ENCODE data around the gene TXNDC16.
A peak's percentile ranks its signal among the peaks of the same experiment; 100 is the strongest.
"Not testable (repeated sequence)": the region's sequence is repeated elsewhere in the genome, so short reads cannot be mapped to it uniquely, and the experiment has no call there.

TXNDC16 gene, protein sequence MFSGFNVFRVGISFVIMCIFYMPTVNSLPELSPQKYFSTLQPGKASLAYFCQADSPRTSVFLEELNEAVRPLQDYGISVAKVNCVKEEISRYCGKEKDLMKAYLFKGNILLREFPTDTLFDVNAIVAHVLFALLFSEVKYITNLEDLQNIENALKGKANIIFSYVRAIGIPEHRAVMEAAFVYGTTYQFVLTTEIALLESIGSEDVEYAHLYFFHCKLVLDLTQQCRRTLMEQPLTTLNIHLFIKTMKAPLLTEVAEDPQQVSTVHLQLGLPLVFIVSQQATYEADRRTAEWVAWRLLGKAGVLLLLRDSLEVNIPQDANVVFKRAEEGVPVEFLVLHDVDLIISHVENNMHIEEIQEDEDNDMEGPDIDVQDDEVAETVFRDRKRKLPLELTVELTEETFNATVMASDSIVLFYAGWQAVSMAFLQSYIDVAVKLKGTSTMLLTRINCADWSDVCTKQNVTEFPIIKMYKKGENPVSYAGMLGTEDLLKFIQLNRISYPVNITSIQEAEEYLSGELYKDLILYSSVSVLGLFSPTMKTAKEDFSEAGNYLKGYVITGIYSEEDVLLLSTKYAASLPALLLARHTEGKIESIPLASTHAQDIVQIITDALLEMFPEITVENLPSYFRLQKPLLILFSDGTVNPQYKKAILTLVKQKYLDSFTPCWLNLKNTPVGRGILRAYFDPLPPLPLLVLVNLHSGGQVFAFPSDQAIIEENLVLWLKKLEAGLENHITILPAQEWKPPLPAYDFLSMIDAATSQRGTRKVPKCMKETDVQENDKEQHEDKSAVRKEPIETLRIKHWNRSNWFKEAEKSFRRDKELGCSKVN

DNA sequence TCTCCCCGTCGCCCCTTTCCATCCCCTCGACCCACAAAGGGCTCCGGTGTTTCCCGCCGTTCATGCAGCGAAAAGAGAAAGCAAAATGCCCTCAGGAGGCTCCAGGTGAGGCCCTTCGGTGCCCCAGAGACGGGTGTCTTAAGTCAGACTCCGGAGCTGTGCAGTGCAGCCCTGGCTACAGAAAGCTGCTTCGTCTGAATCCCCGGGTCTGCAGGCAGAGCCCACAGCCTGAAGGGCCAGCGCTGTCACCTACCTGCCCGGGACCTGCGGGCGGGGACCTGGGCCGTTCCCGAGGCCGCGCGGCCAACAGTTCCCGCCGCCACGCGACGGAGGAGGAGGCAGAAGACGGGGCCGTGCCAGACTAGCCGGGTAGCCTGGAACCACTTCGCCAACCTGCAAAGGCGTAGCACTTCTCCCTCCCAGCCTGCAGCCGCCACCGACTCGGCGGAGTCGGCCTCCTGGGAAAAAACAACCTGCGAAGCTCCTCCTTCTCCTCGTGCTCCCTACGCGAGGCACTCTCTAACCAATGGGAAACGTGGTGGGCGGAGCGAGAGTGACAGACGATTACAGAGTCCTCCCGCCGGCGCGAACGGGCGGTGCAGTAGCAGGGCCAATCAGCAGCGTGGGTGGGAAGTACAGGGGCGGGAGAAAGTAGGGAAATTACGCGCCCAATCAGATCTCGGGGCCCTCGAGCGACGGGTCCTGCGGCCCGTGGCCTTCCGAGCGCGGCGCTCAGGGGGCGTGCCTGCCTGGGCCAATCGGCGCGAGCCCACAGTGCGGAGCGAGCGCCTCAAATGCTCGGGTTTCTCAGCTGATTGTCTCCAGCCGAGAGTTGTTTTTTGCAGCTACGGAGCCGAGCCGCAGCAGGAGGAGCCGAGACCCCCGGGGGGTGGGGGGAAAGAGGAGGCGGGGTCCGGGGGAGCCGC is at the start of gene TXNDC16, which contains the start of gene GPR137C:
Gene TXNDC16, minus strand, starts transcription at position 443 of the 926 bp plus-strand sequence. CDS start 8,948 bp downstream, outside the sequence.
Gene GPR137C, plus strand, starts transcription at position 774 of the 926 bp plus-strand sequence. CDS start 312 bp downstream, outside the sequence.
- DNase-seq: peak; percentile 100

DNA sequence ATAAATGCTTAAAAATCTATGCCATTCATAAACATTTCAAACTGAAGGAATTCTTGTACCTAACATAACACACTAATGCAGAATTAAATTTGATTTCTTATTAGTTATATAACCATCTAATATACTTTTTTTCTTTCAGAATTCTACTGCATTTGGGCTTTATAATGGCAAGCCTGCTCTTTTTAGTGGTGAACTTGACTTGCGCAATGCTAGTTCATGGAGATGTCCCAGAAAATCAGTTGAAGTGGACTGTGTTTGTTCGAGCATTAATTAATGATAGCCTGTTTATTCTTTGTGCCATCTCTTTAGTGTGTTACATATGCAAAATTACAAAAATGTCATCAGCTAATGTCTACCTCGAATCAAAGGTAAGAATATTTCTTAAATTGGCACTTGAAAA is 47.7 kb upstream of the TXNDC16 start:
- no peak for DNase-seq

DNA sequence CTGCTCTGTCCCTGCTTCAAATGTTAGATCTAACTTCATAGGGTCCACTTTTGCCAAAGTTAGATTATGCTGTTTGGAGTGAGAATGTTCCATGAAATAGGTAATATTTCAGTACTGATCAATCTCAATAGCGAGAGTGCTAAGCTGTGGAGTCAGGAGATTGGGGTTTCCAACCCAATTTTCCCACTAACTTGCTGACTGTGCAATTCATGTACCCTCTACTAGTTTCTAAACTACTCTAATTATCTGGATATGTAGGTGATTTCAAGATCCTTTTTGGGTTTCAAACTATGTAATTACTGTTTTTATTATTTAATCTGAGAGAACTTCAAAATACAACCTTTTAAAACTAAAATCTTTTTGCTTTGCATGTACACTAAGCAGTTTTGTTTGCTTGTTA is 46.3 kb upstream of the TXNDC16 start:
- no peak for DNase-seq

DNA sequence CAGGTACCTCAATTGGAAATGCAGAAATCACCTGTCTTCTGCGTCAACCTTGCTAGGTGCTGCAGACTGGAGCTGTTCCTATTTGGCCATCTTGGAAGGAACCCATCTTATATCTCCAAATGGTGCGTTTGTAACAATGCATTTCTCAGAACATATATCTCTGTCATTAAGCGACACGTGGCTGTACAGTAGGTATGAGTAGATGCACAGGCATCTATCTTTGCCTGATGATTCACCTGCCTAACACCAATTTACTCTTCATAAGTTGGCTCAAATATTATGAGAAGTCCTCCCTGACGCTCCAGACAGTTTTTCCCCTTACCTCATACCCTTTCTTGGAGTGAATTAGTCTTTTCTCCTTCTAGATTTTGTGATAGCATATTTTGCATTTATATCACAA is 44.6 kb upstream of the TXNDC16 start:
- no peak for DNase-seq

DNA sequence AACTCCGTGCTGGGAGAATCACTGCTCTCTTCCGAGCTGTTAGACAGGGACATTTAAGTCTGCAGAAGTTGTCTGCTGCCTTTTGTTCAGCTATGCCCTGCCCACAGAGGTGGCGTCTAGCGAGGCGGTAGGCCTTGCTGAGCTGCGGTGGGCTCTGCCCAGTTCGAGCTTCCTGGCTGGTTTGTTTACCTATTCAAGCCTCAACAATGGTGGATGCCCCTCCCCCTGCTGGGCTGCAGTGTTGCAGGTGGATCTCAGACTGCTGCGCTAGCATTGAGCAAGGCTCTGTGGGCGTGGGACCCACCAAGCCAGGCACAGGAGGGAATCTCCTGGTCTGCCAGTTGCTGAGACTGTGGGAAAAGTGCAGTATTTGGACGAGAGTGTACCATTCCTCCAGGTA is 44.0 kb upstream of the TXNDC16 start:
- DNase-seq: no peak

DNA sequence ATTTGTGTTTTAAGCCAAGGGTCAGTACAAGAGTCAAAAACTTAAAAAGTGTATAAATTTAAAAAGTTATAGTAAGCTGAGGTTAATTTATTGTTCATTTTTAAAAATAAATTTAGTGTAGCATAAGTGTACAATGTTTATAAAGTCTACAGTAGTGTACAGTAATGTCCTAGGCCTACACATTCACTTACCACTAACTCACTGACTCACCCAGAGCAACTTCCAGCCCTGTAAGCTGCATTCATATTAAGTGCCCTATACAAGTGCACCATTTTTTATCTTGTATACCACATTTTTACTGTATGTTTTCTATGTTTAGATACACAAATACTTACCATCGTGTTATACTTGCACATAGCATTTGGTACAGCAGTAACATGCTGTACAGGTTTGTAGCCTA is 38.0 kb upstream of the TXNDC16 start:
- DNase-seq: no peak

DNA sequence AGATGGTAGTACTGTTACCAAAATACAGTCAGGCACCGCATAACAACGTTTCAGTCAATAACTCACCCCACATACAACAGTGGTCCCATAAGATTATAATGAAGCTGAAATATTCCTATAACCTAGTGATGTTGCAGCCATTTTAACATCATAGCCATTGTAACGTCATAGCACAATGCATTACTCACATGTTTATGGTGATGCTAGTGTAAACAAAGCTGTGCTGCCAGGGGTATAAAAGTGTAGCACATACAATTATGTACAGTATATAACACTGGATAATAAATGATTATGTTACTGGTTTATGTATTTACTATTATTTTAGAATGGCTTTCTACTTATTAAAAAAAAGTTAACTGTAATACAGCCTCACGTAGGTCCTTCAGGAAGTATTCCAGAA is 37.3 kb upstream of the TXNDC16 start:
- DNase-seq: no peak

DNA sequence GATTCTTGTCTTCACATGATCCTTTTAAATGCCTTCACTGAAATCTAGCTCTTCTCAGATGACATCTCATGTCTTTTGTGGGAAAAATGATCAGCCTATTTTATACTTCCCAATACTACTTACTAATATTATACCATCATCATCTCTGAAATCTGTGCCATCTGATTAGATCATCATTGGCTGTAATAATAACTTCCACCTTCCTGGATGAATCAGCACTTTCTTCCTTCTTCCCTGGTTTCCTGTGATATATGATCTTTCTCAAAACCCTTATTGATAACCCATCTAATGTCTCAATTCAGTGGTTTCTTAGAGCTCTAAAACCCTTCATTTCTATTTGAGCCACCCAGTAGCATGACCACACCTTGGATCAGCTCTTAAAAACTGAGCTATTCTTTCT is 31.2 kb upstream of the TXNDC16 start:
- no peak for DNase-seq

DNA sequence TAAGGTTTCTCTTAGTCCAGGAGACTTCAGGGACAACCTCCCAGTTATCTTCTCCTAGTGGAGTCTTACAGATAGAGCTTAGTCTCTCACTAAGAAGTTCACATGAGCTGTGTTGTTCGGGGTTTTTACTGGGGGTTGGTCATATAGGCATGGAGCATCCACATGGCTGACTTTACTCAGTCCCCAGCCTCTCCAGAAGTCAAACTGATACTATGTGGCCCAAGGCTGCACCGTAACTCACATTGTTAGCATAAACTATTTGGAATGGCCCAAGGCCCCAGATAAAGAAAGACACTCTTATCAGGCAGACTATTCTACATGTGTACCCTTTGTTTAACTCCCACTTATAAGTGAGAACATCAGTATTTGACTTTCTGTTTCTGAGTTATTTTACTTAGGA is 23.6 kb upstream of the TXNDC16 start:
- no peak for DNase-seq

DNA sequence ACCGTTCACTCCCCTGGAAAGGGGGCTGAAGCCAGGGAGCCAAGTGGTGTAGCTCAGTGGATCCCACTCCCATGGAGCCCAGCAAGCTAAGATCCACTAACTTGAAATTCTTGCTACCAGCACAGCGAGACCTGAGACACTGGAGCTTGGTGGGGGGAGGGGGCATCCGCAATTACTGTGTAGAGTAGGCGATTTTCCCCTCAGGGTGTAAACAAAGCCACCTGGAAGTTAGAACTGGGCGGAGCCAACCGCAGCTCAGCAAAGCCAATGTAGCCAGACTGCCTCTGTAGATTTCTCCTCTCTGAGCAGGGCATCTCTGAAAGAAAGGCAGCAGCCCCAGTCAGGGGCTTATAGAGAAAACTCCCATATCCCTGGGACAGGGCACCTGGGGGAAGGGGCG is 16.1 kb upstream of the TXNDC16 start:
- not testable (repeated sequence) for DNase-seq

DNA sequence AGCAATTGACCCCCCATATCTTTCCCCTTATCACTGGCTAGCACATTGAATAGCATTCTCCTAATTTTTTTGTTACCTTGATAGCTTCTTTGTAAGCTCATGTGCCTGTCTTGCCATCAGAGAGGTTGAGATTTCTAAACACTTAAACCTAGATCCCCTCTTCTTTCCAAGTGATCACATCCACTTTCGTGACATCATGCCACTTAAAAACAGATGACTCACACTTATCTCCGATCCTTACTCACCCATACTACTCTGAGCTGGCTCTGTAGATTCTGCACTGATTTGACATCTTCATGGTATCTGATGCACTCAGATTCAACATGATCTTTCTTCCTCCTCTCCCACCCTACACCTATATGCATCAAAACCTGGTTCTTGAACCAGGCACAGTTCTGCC is 10.8 kb upstream of the TXNDC16 start:
- DNase-seq: no peak

DNA sequence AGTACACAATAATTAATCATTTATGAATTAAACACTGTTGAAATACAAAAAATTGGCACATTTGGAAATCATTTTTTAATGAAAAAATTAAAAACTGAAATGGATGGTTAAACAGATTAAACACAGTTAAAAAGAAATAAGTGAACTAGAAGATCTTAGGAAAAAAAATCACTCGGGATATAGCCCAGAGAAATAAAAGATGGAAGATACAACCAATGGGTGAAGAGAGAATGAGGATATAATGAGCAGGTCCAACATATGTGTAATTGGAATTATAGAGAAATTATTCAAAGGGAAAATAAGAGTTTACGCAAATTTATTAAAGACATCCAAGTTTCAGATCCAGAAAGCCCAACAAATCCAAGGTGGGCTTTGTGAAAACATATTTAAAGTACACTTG is 6.4 kb upstream of the TXNDC16 start:
- no peak for DNase-seq

DNA sequence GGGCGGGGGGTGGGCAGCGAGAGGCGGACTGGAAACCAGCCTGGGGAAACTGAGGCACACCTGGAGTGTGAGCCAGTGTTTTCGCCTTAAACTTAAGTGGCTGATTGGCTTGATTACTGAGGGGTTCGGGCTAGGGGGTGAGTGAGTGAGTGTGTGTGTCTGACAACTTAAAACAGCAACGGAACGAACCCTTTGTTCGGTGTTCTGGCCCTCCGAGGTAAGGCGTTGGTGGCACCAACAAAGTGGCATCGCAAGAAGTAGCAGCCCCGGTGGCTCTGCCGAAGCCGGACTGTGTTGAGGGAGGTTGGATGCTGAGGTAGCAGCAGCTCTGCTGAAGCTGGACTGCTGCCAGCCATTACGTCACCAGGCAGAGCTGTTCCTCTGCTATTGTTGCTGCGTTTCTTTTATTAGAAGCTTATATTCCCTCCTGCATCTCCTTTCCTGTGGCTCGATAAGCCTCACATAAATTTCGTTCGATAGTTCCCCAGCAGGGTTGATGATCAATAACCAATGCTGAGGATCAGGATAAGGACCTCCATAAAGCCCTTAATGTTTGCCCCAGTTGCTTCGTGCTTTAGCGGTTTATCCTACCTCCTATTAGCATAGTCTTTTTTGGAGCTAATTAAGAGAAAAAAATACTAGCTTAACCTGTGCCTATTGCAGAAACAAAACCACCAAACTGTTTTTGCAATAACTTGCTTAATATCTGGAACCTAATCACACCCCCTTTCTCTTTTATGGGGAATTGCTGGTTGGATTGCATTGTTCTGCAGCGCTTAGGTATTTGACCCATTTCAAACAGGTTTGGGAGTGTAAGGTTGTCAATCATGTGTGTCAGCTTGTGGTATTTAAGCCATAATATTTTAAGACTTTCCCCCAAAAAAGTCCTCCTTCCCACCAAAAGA is 1.6 kb upstream of the TXNDC16 start:
- DNase-seq: peak; percentile 75

DNA sequence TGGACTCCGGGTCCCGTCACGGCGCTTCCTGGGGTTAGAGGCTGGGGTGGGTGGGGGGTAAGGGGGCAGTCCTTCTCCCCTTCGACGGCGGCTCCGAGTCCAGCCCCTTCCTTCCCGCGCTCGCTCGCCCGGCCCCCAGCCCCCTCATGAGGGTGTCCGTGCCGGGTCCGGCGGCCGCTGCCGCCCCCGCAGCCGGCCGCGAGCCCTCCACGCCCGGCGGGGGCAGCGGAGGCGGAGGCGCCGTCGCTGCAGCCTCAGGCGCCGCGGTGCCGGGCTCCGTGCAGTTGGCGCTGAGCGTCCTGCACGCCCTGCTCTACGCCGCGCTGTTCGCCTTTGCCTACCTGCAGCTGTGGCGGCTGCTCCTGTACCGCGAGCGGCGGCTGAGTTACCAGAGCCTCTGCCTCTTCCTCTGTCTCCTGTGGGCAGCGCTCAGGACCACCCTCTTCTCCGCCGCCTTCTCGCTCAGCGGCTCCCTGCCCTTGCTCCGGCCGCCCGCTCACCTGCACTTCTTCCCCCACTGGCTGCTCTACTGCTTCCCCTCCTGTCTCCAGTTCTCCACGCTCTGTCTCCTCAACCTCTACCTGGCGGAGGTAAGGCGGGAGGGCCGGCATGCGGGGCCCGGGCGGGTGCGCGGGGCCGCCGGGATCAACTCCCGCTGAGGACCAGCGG is 831 bp upstream of the TXNDC16 start:
- DNase-seq: peak; percentile 46

DNA sequence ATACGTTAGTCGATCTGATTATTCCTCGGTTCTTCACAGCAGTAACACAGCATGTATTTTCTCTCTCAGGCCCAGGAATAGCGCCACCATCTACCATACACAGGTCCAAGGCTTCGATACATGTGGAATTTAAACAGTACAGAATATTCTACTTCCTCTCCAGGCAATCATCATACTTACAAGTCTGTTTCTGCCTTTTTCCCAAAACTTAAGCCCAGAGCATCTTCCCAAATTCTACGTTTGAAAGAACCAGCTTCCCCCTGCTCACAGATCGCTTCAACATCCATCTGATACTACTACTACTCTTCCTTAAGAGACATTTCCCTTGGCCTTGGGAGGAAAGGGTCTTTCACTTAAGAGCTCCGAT is 626 bp downstream of the TXNDC16 start:
- no peak for DNase-seq

DNA sequence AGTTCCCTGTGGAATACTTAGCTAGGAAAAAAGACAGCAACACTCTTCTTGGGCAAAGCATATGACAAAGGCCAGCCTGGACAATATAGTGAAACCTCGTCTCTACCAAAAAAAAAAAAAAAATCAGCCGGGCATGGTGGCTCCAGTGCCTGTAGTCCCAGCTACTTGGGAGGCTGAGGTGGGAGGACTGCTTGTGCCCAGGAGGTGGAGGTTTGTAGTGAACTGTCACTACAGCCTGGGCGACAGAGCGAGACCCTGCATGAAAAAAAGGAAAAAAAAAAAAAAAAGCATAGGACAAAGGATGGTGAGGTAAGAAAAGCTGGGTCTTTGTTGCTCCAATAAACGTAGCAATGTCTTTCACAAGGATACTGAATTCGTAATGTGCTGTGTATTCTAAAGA is 1.1 kb downstream of the TXNDC16 start:
- DNase-seq: no peak

DNA sequence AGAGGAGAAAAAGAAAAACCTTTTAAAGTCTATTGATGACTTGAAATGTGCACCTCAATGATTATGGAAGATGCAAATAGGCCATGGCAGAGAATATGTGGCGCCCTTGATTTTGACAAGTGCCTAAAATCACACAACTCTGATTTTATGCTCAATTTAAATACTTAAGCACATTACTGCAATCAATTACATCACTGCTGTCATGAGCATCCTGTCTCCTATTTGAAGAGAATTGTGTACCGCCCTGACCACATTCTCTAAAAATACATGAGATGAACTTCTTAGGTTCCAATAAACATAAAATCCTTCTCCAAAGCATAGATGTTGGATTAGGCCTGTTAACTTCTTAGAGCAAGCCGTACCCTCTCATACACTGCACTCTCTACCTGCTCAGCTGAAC is 1.6 kb downstream of the TXNDC16 start:
- no peak for DNase-seq

DNA sequence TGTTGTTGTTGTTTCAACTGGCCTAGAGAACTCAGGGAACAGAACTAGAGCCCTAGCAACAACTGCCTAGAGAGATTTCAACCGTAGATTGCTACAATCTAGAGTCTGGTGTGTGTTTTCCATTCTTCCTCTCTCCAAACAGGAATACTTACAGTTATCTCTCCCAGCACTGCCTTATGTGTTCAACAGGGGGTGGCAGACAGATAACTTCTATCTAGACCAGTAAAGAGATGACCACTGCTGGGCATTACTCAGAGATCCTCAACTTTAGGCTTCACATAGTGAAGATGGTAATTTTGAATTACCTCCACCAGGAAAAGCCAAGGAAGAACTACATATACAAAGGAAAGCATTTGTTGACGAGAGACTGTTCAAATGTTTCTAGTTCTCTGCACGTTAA is 4.8 kb downstream of the TXNDC16 start:
- DNase-seq: no peak

DNA sequence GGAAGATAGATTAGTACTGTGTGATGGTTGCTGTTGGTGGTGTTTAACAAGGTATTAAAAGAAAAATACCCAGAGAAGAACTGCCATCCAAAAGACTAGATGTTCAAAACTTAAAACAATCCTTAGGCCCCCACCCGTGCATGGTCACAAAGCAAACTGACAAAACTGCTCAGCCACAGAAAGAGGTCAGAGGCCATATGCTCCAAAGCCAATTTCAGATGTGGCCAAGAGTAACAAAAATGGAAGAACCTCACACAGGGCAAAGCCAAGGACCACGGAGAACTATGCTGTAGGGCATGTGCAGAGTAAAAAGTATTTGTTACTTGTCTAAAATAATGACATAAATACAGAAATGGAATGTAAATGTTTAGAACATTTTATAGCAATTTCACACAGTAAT is 5.3 kb downstream of the TXNDC16 start:
- DNase-seq: no peak

DNA sequence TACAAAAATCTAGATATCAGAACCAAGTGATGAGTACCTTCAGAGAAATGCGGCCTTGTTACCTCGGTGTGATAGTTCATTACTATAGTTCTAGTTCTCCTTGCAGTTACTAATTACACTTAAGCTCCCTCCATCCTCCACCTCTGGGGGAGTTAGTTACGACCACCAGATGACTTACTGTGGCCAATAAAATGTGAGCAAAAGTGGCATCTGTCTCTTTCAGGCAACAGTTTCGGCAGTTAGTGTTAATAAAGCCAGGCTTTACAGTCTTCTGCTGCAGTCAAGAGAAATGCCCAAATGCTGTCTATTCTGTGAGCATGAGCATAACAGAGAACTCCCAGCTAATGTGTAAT is 6.0 kb downstream of the TXNDC16 start:
- no peak for DNase-seq

DNA sequence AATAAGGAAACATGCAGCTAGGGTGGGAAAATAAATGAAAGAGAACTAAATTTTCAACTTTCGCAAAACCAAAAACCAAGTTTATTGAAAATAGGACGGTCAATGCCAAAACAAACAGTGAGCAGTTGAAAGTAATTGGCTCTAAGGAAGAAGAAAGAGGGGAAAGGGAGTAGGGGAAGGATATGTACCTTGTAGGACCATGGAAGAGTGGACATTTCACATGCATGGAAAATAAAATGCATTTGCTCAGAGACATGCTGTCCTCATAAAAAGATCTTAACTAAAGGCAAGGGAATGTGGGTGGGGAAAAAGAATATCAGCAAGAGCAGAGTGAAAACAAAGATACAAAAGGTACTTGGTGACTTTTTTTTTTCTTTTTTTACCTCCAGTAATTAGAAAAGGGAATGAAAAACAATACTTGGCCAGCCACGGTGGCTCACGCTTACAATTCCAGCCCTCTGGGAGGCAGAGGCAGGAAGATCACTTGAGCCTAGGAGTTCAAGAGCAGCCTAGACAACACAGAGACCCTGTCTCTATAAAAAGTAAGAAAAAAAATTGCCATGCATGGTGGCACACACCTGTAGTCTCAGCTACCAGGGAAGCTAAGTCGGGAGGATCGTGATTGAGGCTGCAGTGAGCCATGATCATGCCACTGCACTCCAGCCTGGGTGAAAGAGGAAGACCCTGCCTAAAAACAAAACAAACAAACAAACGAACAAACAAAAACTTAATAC is 6.6 kb downstream of the TXNDC16 start:
- no peak for DNase-seq

All from stimulated activated naive CD4-positive, alpha-beta T cell treated with Interleukin-2 at 50 U/mL for 16 hours (primary cell).